Muscle of leg (tissue), 11 donors: ENCODE data around the gene SMARCA4. TPM values are rescaled to one million over a fixed set of nuclear protein-coding genes. Genes with fewer than 3 reads are reported as not detected.

ENCODE experiments used
- DNase-seq: peaks from one replicate; pipeline ENCODE4 v3.0.0; 2013
- H3K27ac ChIP-seq: one replicate; pipeline ENCODE4 v1.5.1; 2013; ENCODE audit warnings: mild to moderate bottlenecking, low read length, control low read depth
- H3K27me3 ChIP-seq: one replicate; pipeline ENCODE4 v1.6.1; 2013; ENCODE audit warnings: low read length; ENCODE audit not compliant: control insufficient read depth, insufficient read depth
- H3K36me3 ChIP-seq: one replicate; pipeline ENCODE4 v1.6.1; 2013; ENCODE audit warnings: low read length; ENCODE audit not compliant: control insufficient read depth, insufficient read depth
- H3K4me1 ChIP-seq: one replicate; pipeline ENCODE4 v1.6.1; 2013; ENCODE audit warnings: low read length; ENCODE audit not compliant: control insufficient read depth, insufficient read depth
- H3K4me3 ChIP-seq: one replicate; pipeline ENCODE4 v1.5.1; 2013; ENCODE audit warnings: low read length, control low read depth
- H3K9me3 ChIP-seq: replicated peaks from 2 replicates; pipeline ENCODE4 v1.6.1; 2013; ENCODE audit warnings: low read depth, low read length; ENCODE audit not compliant: control insufficient read depth
- WGBS: methylation state at CpG from one replicate; pipeline ENCODE4 v1.1.5; 2013; ENCODE audit warnings: missing lambda C conversion rate; ENCODE audit not compliant: insufficient coverage; 5-methylcytosine and 5-hydroxymethylcytosine counted together
- polyA plus RNA-seq, 8 donors: library from polyadenylated mRNA; unstranded; fragments of 120-200 nt; gene quantifications; one replicate each; pipeline versions ENCODE4 v1.2.1 to v1.2.3, GENCODE V29; 2013; ENCODE audit warnings: inconsistent platforms in 1 of 8, low replicate concordance in 1 of 8; ENCODE audit not compliant: insufficient read length in 8 of 8, insufficient read depth in 1 of 8
- total RNA-seq: library from RNA; stranded (reverse); fragments of 120-200 nt; gene quantifications from one replicate; pipeline ENCODE4 v1.2.4, GENCODE V29; 2013

SMARCA4 gene
- total and polyA plus RNA-seq, 9 donors: 60.2 to 121 (median 101) TPM

DNA sequence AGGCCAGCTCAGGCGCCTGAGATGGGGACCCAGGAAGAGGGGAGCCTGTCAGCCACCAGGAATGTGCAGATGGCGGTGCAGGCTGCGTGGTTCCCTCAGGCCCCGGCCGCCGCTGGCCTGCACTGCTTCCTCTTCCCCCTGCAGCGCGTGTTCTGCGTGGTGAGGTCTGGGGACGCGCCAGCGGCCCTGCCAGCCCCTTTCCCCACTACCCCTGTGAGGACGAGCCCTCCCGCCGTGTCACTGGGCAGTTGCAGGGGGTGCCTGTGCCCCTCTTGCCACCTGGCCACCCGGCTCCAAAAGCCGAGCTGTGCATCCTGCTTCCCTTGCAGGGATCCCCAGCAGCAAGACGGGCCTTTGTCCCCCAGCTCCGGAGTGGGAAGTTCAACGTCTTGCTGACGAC, 58.4 kb downstream of the SMARCA4 start:
- peaks cover 98% of the 10 kb centered on the region for H3K36me3 ChIP-seq
- no peak overlapping the region for H3K27ac ChIP-seq
- WGBS: 89% methylated on average over 15 of the region's 21 CpGs
- DNase-seq: no peak
- H3K4me1 ChIP-seq: no peaks in the 10 kb centered on the region
- no peak overlapping the region for H3K4me3 ChIP-seq
- no peaks in the 10 kb centered on the region for H3K9me3 ChIP-seq
- H3K27me3 ChIP-seq: no peaks in the 10 kb centered on the region

- 71% methylated on average over 6 of the region's 8 CpGs for WGBS
- H3K27me3 ChIP-seq: no peaks in the 10 kb centered on the region
- no peaks in the 10 kb centered on the region for H3K4me1 ChIP-seq
- no peak for DNase-seq
- H3K4me3 ChIP-seq: no peak overlapping the region
- no peak overlapping the region for H3K27ac ChIP-seq
- H3K9me3 ChIP-seq: no peaks in the 10 kb centered on the region
- H3K36me3 ChIP-seq: peaks cover 98% of the 10 kb centered on the region
Measured at GRCh38 chr19:11019824-11020223, 59.0 kb downstream of the SMARCA4 start.

DNA sequence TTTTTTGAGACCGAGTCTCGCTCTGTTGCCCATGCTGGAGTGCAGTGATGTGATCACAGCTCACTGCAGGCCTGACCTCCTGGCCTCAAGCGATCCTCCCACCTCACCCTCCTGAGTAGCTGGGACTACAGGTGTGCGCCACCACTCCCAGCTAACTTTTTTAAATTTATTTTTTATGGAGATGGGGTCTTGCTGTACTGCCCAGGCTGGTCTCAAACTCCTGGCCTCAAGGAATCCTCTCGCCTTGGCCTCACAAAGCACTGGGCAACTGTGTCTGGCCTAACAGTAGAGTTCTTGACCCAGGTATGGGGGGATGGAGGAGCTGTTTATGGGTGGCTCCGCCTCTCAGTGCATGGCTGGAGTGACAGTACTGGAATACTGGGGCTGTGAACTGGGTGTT, 59.6 kb downstream of the SMARCA4 start:
- Histone ChIP-seq H3K4me3 (no peak overlapping the region), H3K4me1 (no peaks in the 10 kb centered on the region), H3K36me3 (peaks cover 98% of the 10 kb centered on the region), H3K27me3 (no peaks in the 10 kb centered on the region), H3K9me3 (no peaks in the 10 kb centered on the region), H3K27ac (no peak overlapping the region)
- DNase-seq: no peak
- 100% methylated on average over 1 of the region's 6 CpGs for WGBS

DNA sequence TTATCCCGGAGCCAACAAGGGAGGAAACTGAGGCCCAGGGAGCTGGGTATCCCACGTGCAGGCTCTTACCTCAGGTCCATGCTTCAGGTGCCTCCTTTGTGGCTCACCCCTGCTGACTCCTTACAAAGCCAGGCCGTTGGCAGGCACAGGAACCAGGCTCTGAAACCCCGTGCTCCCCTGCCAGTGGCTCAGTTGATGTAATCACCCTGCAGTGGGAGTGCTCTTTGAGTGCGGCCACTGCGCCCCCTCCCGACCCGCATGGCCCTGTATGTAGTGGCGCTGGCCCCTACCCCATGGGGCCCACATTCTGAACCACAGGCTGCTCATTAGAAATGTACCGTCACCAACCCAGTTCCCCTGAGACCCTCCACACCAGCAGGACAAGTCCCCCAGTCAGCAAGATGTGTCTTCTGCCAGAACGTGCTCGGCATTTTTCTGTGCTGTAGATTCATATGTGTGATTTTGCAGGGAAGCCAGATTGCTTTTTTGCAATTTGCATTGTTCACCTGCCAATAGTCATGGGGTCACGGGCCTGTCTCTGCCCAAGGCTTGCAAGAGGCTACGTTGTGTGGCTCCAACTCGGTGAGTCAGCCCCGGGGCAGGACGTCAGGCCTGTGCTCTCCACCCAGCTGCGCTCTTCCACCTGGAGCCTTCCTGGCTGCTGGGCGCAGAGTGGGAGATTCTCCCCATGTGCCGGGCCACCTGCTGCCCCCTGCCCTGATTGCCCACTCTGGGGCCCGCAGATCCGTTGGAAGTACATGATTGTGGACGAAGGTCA, 60.3 kb downstream of the SMARCA4 start:
- 89% methylated on average over 19 of the region's 23 CpGs for WGBS
- peaks cover 99% of the 10 kb centered on the region for H3K36me3 ChIP-seq
- H3K9me3 ChIP-seq: no peaks in the 10 kb centered on the region
- H3K27me3 ChIP-seq: no peaks in the 10 kb centered on the region
- H3K27ac ChIP-seq: no peak overlapping the region
- no peaks in the 10 kb centered on the region for H3K4me1 ChIP-seq
- H3K4me3 ChIP-seq: no peak overlapping the region
- DNase-seq: no peak

GRCh38 chr19:11021760-11022144, 60.9 kb downstream of the SMARCA4 start:
- Histone ChIP-seq H3K36me3 (peaks cover 96% of the 10 kb centered on the region), H3K27ac (no peak overlapping the region), H3K9me3 (no peaks in the 10 kb centered on the region), H3K27me3 (no peaks in the 10 kb centered on the region), H3K4me1 (no peaks in the 10 kb centered on the region), H3K4me3 (no peak overlapping the region)
- WGBS: 97% methylated on average over 15 of the region's 15 CpGs
- no peak for DNase-seq

- Histone ChIP-seq H3K4me3 (no peak overlapping the region), H3K36me3 (peaks cover 96% of the 10 kb centered on the region), H3K27me3 (no peaks in the 10 kb centered on the region), H3K27ac (no peak overlapping the region), H3K4me1 (no peaks in the 10 kb centered on the region), H3K9me3 (no peaks in the 10 kb centered on the region)
- DNase-seq: no peak
- WGBS: 87% methylated on average over 10 of the region's 11 CpGs
Measured at GRCh38 chr19:11023016-11023415, 62.2 kb downstream of the SMARCA4 start.

- no peaks in the 10 kb centered on the region for H3K9me3 ChIP-seq
- no peak for DNase-seq
- H3K27me3 ChIP-seq: no peaks in the 10 kb centered on the region
- H3K27ac ChIP-seq: no peak overlapping the region
- H3K4me3 ChIP-seq: no peak overlapping the region
- 60% methylated on average over 4 of the region's 7 CpGs for WGBS
- H3K36me3 ChIP-seq: peaks cover 96% of the 10 kb centered on the region
- no peaks in the 10 kb centered on the region for H3K4me1 ChIP-seq
Measured at GRCh38 chr19:11023710-11024109, 62.9 kb downstream of the SMARCA4 start.

- H3K4me3 ChIP-seq: no peak overlapping the region
- H3K36me3 ChIP-seq: peaks cover 96% of the 10 kb centered on the region
- no peak for DNase-seq
- WGBS: 91% methylated on average over 12 of the region's 13 CpGs
- H3K4me1 ChIP-seq: no peaks in the 10 kb centered on the region
- no peaks in the 10 kb centered on the region for H3K9me3 ChIP-seq
- H3K27ac ChIP-seq: no peak overlapping the region
- no peaks in the 10 kb centered on the region for H3K27me3 ChIP-seq
Measured at GRCh38 chr19:11024259-11024658, 63.4 kb downstream of the SMARCA4 start.

GRCh38 chr19:11025006-11025405, 64.2 kb downstream of the SMARCA4 start:
- Histone ChIP-seq H3K27me3 (no peaks in the 10 kb centered on the region), H3K27ac (no peak overlapping the region), H3K9me3 (no peaks in the 10 kb centered on the region), H3K4me3 (no peak overlapping the region), H3K36me3 (peaks cover 96% of the 10 kb centered on the region), H3K4me1 (no peaks in the 10 kb centered on the region)
- 72% methylated on average over 6 of the region's 6 CpGs for WGBS
- no peak for DNase-seq

- Histone ChIP-seq H3K27me3 (no peaks in the 10 kb centered on the region), H3K4me3 (no peak overlapping the region), H3K9me3 (no peaks in the 10 kb centered on the region), H3K4me1 (no peaks in the 10 kb centered on the region), H3K27ac (no peak overlapping the region), H3K36me3 (peaks cover 97% of the 10 kb centered on the region)
- DNase-seq: peak; percentile 72
- WGBS: 62% methylated on average over 17 of the region's 18 CpGs
Measured at GRCh38 chr19:11025445-11025844, 64.6 kb downstream of the SMARCA4 start.

DNA sequence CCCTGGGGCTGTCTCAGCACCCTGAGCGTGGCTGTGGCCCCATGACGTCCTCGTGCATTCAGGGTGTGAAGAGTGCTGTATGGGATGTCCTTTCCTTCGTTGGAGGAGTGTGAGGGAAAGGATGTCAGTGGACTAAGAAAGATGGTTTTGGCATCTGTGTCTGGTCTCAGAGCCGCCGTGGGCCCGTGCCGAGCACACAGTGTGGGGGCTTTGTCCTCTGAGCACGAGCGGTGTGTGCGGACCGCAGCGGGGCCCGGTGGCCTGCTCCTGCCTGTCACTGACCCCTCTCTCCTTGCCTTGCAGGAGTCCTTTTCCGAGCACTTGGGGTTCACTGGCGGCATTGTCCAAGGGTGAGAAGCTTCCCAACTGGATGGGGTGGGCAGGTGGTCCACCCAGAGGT, 65.2 kb downstream of the SMARCA4 start:
- H3K27ac ChIP-seq: no peak overlapping the region
- no peaks in the 10 kb centered on the region for H3K9me3 ChIP-seq
- no peak overlapping the region for H3K4me3 ChIP-seq
- no peak for DNase-seq
- 94% methylated on average over 14 of the region's 16 CpGs for WGBS
- no peaks in the 10 kb centered on the region for H3K27me3 ChIP-seq
- H3K36me3 ChIP-seq: peaks cover 97% of the 10 kb centered on the region
- H3K4me1 ChIP-seq: no peaks in the 10 kb centered on the region
